Cardiac fibroblast (primary cell): ENCODE data around the gene MAP3K5.
A peak's percentile ranks its signal among the peaks of the same experiment; 100 is the strongest.
"Not testable (repeated sequence)": the region's sequence is repeated elsewhere in the genome, so short reads cannot be mapped to it uniquely, and the experiment has no call there.

ENCODE experiments used
- DNase-seq, 2 donors: peaks; one replicate each; pipeline versions ENCODE4 v3.0.0 to v3.0.0-alpha.2; 2010; ENCODE audit warnings: low read depth in 2 of 2
- H3K4me3 ChIP-seq, 2 donors: replicated peaks in 1 of 2; 1 replicate in 1 of 2; 2 replicates in 1 of 2; pipeline ENCODE4 v1.5.1; 2011; ENCODE audit warnings: low read depth in 2 of 2, low read length in 2 of 2, mild to moderate bottlenecking in 2 of 2, moderate library complexity in 1 of 2
- TF ChIP-seq, protein P1 (sequence below): IDR thresholded peaks from one replicate; pipeline ENCODE4 v1.5.1; 2011; ENCODE audit warnings: low read depth, mild to moderate bottlenecking, low read length, inconsistent platforms

The MAP3K5 gene

DNA sequence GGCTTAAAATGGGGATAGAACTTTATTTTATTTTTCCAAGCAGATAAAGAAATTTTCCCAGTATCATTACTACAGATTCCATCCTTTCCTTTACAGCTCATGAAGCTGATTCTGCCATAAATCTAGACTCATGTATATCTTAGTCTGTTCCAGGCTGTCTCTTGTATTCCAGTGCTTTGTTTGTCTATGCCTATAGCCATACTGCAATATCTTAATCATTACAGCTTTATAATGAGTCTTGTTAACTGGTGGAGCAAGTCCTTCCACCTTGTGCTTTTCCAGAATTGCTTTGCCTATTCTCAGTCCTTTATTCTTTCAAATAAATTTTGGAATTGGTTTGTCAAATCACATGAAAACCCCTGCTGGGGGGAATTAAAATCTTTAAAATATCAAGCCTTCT is 99.2 kb downstream of the MAP3K5 start:
- DNase-seq = no peak
- H3K4me3 ChIP-seq = no peak overlapping the region
- TF ChIP-seq, protein P1, sequence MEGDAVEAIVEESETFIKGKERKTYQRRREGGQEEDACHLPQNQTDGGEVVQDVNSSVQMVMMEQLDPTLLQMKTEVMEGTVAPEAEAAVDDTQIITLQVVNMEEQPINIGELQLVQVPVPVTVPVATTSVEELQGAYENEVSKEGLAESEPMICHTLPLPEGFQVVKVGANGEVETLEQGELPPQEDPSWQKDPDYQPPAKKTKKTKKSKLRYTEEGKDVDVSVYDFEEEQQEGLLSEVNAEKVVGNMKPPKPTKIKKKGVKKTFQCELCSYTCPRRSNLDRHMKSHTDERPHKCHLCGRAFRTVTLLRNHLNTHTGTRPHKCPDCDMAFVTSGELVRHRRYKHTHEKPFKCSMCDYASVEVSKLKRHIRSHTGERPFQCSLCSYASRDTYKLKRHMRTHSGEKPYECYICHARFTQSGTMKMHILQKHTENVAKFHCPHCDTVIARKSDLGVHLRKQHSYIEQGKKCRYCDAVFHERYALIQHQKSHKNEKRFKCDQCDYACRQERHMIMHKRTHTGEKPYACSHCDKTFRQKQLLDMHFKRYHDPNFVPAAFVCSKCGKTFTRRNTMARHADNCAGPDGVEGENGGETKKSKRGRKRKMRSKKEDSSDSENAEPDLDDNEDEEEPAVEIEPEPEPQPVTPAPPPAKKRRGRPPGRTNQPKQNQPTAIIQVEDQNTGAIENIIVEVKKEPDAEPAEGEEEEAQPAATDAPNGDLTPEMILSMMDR = no peak

DNA sequence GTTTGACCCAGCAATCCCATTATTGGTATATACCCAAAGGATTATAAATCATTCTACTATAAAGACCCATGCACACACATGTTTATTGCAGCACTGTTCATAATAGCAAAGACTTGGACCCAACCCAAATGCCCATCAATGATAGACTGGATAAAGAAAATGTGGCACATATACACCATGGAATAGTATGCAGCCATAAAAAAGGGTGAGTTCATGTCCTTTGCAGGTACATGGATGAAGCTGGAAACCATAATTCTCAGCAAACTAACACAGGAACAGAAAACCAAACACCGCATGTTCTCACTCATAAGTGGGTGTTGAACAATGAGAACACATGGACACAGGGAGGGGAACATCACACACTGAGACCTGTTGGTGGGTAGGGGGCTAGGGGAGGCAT is 104.4 kb downstream of the MAP3K5 start:
- H3K4me3 ChIP-seq, DNase-seq: not testable (repeated sequence)

DNA sequence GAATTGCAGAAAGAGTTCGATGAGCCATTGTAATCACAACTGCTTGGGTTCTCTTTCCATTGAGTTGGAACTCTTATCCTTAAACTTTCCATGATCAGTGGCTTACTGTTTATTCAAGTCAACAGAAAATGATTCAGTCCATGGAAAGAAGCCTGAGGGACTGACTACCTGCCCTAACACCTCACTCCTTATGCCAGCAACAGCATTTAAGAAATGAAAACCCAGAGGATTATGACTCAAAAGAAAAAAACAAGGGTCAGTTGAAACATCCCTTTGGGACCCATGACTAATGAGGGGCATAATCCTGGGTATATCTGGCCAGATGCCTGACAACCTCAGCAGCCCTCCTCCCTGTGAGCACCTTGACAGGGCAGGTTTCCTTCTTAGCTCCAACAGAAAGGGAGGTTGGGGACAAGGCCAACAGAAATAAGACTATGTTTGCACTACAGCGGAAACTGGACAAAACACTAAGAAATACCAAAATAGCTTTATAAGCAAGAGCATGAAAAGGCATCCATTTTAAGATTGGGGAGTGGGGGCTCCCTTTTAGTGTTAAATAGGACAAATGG is 106.7 kb downstream of the MAP3K5 start:
- DNase-seq = peak in 1 of 2 donors; percentile 63
- H3K4me3 ChIP-seq = no peak overlapping the region
- TF ChIP-seq, protein P1 = no peak

DNA sequence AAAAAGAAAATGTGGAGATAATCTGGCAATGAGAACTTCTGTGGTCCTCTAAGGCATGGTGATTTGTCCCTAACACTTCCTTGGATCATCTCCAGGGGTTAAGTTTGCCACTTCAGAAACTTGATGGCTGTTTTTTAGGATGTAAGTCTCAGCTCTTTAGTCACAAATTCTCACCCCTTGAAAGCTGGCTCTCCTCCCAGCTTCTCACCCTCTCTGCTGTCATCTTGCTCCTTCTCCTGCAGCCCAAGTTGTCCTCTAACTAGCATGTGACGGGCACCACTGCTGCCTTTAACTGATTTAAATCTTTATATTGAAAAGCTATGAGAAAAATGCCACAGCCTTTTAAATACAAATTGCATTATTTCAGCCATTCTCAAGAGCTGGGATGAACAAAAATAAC is 107.8 kb downstream of the MAP3K5 start:
- no peak overlapping the region for H3K4me3 ChIP-seq
- TF ChIP-seq, protein P1 = no peak
- DNase-seq = peak in 1 of 2 donors; percentile 1

DNA sequence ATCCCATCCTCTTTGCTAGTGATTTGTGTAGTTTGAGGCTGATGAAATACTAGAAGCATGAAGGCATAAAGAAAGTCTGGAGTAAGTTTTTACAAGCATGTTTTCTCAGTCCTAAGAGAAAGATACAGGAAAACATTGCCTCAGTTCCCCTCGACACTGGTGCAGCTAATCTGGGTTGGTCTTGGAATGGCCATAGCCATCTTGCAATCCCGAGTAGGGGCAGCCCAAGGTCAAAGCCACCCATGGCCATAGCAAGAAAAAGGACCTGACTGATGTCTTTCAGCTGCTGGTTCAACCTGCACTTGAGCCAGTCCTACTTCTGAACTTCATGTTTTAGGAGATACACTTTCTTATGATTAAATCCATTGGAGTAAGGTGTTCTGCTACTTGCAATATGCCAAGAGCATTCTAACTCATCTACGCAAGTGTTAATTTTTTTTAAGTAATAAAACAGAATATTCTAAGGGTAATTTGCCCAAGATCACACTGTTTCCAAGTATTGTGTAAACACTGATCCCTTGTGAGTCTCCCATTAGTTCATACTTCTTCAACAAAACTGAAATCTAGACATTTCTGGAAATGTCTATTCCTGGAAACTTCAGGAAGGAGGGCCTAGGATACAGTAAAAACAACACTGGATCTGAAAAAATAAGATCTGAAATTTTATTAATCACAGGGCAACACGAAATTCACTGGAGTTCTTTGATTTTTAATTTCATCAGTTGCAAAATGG is 108.9 kb downstream of the MAP3K5 start:
- no peak overlapping the region for H3K4me3 ChIP-seq
- no peak for DNase-seq
- TF ChIP-seq, protein P1 = no peak

- no peak overlapping the region for H3K4me3 ChIP-seq
- no peak for DNase-seq
- TF ChIP-seq, protein P1 = no peak
These were observed 110.0 kb downstream of the MAP3K5 start for GRCh38 chr6:136682292-136682691.

DNA sequence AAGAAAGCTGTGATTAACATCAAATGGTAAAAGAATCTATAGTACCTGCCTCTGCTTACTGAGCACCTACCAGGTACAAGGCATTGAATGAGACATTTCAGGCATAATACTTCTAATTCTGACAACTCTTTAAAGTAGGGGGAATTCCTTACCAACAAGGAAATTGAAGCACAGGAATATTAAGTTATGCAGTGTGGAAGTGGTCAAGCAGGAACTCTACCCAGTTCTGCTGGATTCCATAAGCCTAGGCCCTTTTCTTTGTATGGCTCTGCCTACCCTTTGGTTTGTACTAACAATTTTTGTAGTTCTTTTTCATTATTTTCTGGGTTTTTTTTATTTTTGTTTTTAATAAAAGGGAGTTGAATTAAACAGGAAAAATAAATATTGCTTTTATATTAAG is 114.5 kb downstream of the MAP3K5 start:
- no peak for DNase-seq
- TF ChIP-seq, protein P1 = no peak

More for the DNA sequence above, 114.5 kb downstream of the MAP3K5 start:
- no peak overlapping the region for H3K4me3 ChIP-seq
